GM23338 (cell line): ENCODE measurements around the gene ZNF438. TPM values are rescaled to one million over a fixed set of nuclear protein-coding genes. Genes with fewer than 3 reads are reported as not detected.

Source experiments
- ATAC-seq: fragments of 200-7000 bp; cut with Tn5 transposase; 3 replicates; pipeline ENCODE4 v1.9.1; 2020
- DNase-seq: peaks from one replicate; pipeline ENCODE4 v3.0.0-alpha.2; 2015; ENCODE audit warnings: low spot score
- H2AFZ ChIP-seq: fragments of 200-600 bp; sonication (generic); 2 replicates; pipeline ENCODE4 v1.8.0; 2016; ENCODE audit warnings: antibody characterized with exemption, mild to moderate bottlenecking, moderate library complexity
- H3F3A ChIP-seq: fragments of 200-600 bp; sonication (generic); replicated peaks from 2 replicates; pipeline ENCODE4 v1.8.0; 2017; ENCODE audit warnings: antibody characterized with exemption, mixed run types, low read depth
- H3K27ac ChIP-seq: fragments of 200-600 bp; sonication (generic); 2 replicates; pipeline ENCODE4 v1.6.1; 2016; ENCODE audit warnings: low read depth
- H3K27me3 ChIP-seq: fragments of 200-600 bp; sonication (generic); 2 replicates; pipeline ENCODE4 v1.8.0; 2016; ENCODE audit warnings: mild to moderate bottlenecking, mixed run types, moderate library complexity; ENCODE audit not compliant: insufficient read depth
- H3K36me3 ChIP-seq: fragments of 200-600 bp; sonication (generic); 2 replicates; pipeline ENCODE4 v1.8.0; 2016; ENCODE audit warnings: mild to moderate bottlenecking; ENCODE audit not compliant: insufficient read depth
- H3K4me1 ChIP-seq: fragments of 200-600 bp; sonication (generic); 2 replicates; pipeline ENCODE4 v1.8.0; 2016; ENCODE audit warnings: mild to moderate bottlenecking, moderate library complexity; ENCODE audit not compliant: insufficient read depth
- H3K4me2 ChIP-seq: fragments of 200-600 bp; sonication (generic); 2 replicates; pipeline ENCODE4 v1.7.1; 2017; ENCODE audit warnings: mixed run types
- H3K4me3 ChIP-seq: fragments of 200-600 bp; sonication (generic); 2 replicates; pipeline ENCODE4 v1.6.1; 2016; ENCODE audit warnings: mixed run types
- H3K79me2 ChIP-seq: fragments of 200-600 bp; sonication (generic); replicated peaks from 2 replicates; pipeline ENCODE4 v1.8.0; 2017; ENCODE audit warnings: mild to moderate bottlenecking; ENCODE audit not compliant: insufficient read depth
- H3K9me2 ChIP-seq: fragments of 200-600 bp; sonication (generic); 2 replicates; pipeline ENCODE4 v1.8.0; 2017; ENCODE audit not compliant: insufficient read depth
- H4K20me1 ChIP-seq: fragments of 200-600 bp; sonication (generic); replicated peaks from 2 replicates; pipeline ENCODE4 v1.8.0; 2017; ENCODE audit warnings: mild to moderate bottlenecking; ENCODE audit not compliant: insufficient read depth
- H3K27ac Mint-ChIP-seq: 2 replicates; pipeline ENCODE4 v1.8.0; 2020; ENCODE audit warnings: inconsistent platforms, mild to moderate bottlenecking, moderate library complexity, mixed read lengths
- H3K27me3 Mint-ChIP-seq: 3 replicates; pipeline ENCODE4 v1.8.0; 2022; ENCODE audit warnings: low read depth, mild to moderate bottlenecking, moderate library complexity, mixed read lengths, inconsistent platforms; ENCODE audit not compliant: insufficient read depth, poor library complexity
- H3K36me3 Mint-ChIP-seq: 3 replicates; pipeline ENCODE4 v1.8.0; 2021; ENCODE audit warnings: low read depth, mild to moderate bottlenecking, inconsistent platforms, moderate library complexity, mixed read lengths
- H3K4me1 Mint-ChIP-seq: 3 replicates; pipeline ENCODE4 v1.8.0; 2020; ENCODE audit warnings: mild to moderate bottlenecking, inconsistent platforms, mixed read lengths
- H3K4me3 Mint-ChIP-seq: 3 replicates; pipeline ENCODE4 v1.8.0; 2021; ENCODE audit warnings: moderate library complexity, mild to moderate bottlenecking, inconsistent platforms, mixed read lengths
- H3K9me3 Mint-ChIP-seq: 3 replicates; pipeline ENCODE4 v1.8.0; 2020; ENCODE audit warnings: moderate library complexity, mild to moderate bottlenecking, inconsistent platforms, mixed read lengths
- CREB1 ChIP-seq: fragments of 250-450 bp; sonication (Bioruptor Pico); IDR thresholded peaks from 2 replicates; pipeline ENCODE4 v1.5.0; 2020; ENCODE audit warnings: low read depth, mild to moderate bottlenecking, moderate library complexity
- CTCF ChIP-seq, 2 experiments: fragments of 200-600 bp in 1 of 2; sonication (generic) in 1 of 2; conservative IDR thresholded peaks; 2 replicates each; pipeline versions ENCODE4 v1.5.1 to v1.6.1; 2016 to 2017; ENCODE audit warnings: antibody characterized with exemption in 2 of 2, low read depth in 2 of 2, mild to moderate bottlenecking in 2 of 2, moderate library complexity in 1 of 2
- EZH2 ChIP-seq: fragments of 200-600 bp; sonication (generic); IDR thresholded peaks from one replicate; pipeline ENCODE4 v1.8.0; 2017; ENCODE audit warnings: antibody characterized with exemption, mild to moderate bottlenecking, low read depth; ENCODE audit not compliant: unreplicated experiment
- EZH2phosphoT487 ChIP-seq: fragments of 200-600 bp; sonication (generic); IDR thresholded peaks from one replicate; pipeline ENCODE4 v1.8.1; 2018; ENCODE audit warnings: antibody characterized with exemption; ENCODE audit not compliant: unreplicated experiment
- JUNB ChIP-seq: IDR thresholded peaks from one replicate; pipeline ENCODE4 v1.6.1; 2016; ENCODE audit warnings: antibody characterized with exemption; ENCODE audit not compliant: unreplicated experiment
- REST ChIP-seq: IDR thresholded peaks from one replicate; pipeline ENCODE4 v1.6.1; 2018; ENCODE audit warnings: antibody characterized with exemption; ENCODE audit not compliant: unreplicated experiment
- STAT1 ChIP-seq: IDR thresholded peaks from one replicate; pipeline ENCODE4 v1.6.1; 2016; ENCODE audit warnings: antibody characterized with exemption; ENCODE audit not compliant: unreplicated experiment
- ZNF114 ChIP-seq: fragments of 250-450 bp; sonication (Bioruptor Pico); IDR thresholded peaks from 2 replicates; pipeline ENCODE4 v1.5.0; 2020; ENCODE audit warnings: mild to moderate bottlenecking, moderate library complexity
- ZNF331 ChIP-seq: fragments of 250-450 bp; sonication (Bioruptor Pico); IDR thresholded peaks from 2 replicates; pipeline ENCODE4 v1.5.0; 2020; ENCODE audit warnings: low read depth, mild to moderate bottlenecking, moderate library complexity
- polyA plus RNA-seq: library from polyadenylated mRNA; unstranded; fragments of >200 nt; fragmentation: Nextera tagmentation; extraction: Ambion mirVana; gene quantifications from 2 replicates; pipeline ENCODE4 v1.2.1, GENCODE V29; 2016
- total RNA-seq: library from RNA; depleted of rRNA; stranded (reverse); fragments of >200 nt; shearing (Covaris generic); gene quantifications from 2 replicates; pipeline ENCODE4 v1.2.3, GENCODE V29; 2014

The ZNF438 gene
- total and polyA plus RNA-seq, 2 experiments from 2014 or later: 0.91 to 0.94 TPM

GRCh38 chr10:30917789-30918188, 113.9 kb downstream of the ZNF438 start:
- H3K4me3 Mint-ChIP-seq: no peak overlapping the region
- Histone ChIP-seq H2AFZ (no peak overlapping the region), H3K4me3 (no peak overlapping the region), H4K20me1 (no peaks in the 10 kb centered on the region), H3F3A (no peaks in the 10 kb centered on the region), H3K9me2 (no peaks in the 10 kb centered on the region), H3K36me3 (no peaks in the 10 kb centered on the region), H3K27ac (no peak overlapping the region), H3K4me2 (no peak overlapping the region), H3K4me1 (no peaks in the 10 kb centered on the region), H3K27me3 (no peaks in the 10 kb centered on the region), H3K79me2 (no peaks in the 10 kb centered on the region)
- TF ChIP-seq ZNF114 (no peak), ZNF331 (CRISPR knock-in tag) (no peak), CTCF (conservative IDR thresholded peaks at IDR 0.05; ENCODE audit: low read depth in 2 of 2) (no peak), STAT1 (no peak), REST (no peak), EZH2phosphoT487 (no peak)
- H3K27ac Mint-ChIP-seq: no peak overlapping the region
- no peaks in the 10 kb centered on the region for H3K27me3 Mint-ChIP-seq
- no peak for DNase-seq
- no peak for ATAC-seq
- H3K4me1 Mint-ChIP-seq: peaks cover 6% of the 10 kb centered on the region; the same call in 2 of the 3 replicates
- H3K9me3 Mint-ChIP-seq: no peaks in the 10 kb centered on the region
- H3K36me3 Mint-ChIP-seq: no peaks in the 10 kb centered on the region

- Histone ChIP-seq H3K27ac (no peak overlapping the region), H3K27me3 (no peaks in the 10 kb centered on the region), H3K4me2 (no peak overlapping the region), H4K20me1 (no peaks in the 10 kb centered on the region), H3K79me2 (no peaks in the 10 kb centered on the region), H3K4me1 (no peaks in the 10 kb centered on the region), H3K9me2 (no peaks in the 10 kb centered on the region), H3K4me3 (no peak overlapping the region), H3F3A (no peaks in the 10 kb centered on the region), H2AFZ (no peak overlapping the region), H3K36me3 (no peaks in the 10 kb centered on the region)
- ATAC-seq: no peak
- H3K27me3 Mint-ChIP-seq: no peaks in the 10 kb centered on the region
- TF ChIP-seq ZNF331 (CRISPR knock-in tag) (no peak), JUNB (no peak), ZNF114 (no peak), STAT1 (no peak), CREB1 (CRISPR knock-in tag) (no peak), CTCF (conservative IDR thresholded peaks at IDR 0.05; ENCODE audit: low read depth in 2 of 2) (no peak), EZH2phosphoT487 (no peak), EZH2 (no peak)
- peaks cover 6% of the 10 kb centered on the region; the same call in 2 of the 3 replicates for H3K4me1 Mint-ChIP-seq
- no peaks in the 10 kb centered on the region for H3K36me3 Mint-ChIP-seq
- no peak overlapping the region for H3K4me3 Mint-ChIP-seq
- no peak overlapping the region for H3K27ac Mint-ChIP-seq
- H3K9me3 Mint-ChIP-seq: no peaks in the 10 kb centered on the region
- no peak for DNase-seq
These were observed 114.6 kb downstream of the ZNF438 start for GRCh38 chr10:30917067-30917466.
